ENCODE measurements around the gene ANKS1A. TPM values are rescaled to one million over a fixed set of nuclear protein-coding genes. Genes with fewer than 3 reads are reported as not detected.

ANKS1A gene
- polyA plus RNA-seq, 1 donor: 40.8 TPM

DNA sequence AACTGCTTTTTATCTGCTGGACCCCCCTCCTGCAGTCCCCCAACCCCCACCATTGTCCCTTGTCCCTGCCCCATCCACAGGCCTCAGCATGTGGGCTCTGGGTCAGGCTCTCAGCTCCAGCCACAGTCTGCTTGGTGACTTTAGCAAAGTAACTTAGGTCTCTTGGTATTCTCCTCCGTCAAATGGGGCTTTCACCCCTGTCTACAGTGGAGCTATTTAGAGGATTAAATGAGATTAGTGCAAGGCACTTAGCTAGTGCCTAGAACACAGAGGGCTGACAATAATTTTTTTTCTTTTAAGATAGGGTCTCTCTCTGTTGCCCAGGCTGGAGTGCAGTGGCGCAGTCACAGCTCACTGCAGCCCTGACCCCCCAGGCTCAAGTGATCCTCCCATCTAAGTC, 180.2 kb downstream of the ANKS1A start:
- no peak for DNase-seq (ENCODE audit: low read depth)

DNA sequence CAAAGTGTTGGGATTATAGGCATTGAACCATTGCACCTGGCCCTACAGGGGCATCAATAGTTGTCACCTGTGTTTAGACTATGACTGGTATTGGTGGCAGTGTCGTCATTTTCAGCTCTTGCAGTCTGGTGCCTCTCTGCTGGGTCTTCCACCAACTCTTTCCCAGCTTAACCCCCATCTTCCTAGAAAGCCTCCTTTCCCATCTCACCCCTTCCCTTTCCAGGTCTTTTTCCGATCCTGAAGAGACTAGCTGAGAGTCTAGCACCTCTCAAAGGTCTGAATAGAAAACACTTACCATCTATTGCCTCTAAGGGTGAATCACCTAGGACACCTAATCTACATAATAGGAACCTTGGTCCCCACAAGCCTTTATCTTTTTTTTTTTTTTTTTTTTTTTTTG, 181.1 kb downstream of the ANKS1A start:
- DNase-seq (ENCODE audit: low read depth): no peak

DNA sequence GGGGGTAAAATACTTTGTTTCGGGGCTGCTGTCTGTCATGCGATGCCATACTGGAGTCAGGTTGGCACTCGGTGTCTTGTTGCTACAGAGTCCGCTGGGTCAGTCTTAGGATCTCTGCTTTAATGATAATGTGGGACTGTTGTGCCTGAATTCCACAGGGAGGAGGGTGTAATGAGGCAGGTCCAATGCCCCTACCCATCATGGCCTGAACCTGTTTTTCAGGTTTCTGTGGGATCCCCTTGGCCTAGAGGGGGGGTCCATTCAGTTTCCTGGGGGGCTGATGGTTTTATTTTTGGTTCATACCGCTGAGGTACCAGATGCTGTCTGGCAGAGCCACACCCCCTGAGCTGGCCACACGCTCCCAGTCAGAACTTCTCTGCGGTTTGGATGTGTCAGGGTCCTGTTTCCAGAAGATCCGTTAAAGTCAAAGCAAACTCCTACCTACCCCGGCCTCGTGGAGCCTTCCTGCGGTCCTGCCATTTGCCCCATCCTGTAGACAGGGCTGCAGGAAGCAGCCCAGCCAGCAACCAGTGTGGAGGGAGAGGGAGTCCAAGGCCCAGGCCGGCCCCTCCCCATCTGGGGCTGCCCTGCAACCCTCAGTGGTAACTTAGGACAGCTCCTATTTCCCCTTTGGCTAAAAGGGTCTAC, 182.4 kb downstream of the ANKS1A start:
- no peak for DNase-seq (ENCODE audit: low read depth)

DNA sequence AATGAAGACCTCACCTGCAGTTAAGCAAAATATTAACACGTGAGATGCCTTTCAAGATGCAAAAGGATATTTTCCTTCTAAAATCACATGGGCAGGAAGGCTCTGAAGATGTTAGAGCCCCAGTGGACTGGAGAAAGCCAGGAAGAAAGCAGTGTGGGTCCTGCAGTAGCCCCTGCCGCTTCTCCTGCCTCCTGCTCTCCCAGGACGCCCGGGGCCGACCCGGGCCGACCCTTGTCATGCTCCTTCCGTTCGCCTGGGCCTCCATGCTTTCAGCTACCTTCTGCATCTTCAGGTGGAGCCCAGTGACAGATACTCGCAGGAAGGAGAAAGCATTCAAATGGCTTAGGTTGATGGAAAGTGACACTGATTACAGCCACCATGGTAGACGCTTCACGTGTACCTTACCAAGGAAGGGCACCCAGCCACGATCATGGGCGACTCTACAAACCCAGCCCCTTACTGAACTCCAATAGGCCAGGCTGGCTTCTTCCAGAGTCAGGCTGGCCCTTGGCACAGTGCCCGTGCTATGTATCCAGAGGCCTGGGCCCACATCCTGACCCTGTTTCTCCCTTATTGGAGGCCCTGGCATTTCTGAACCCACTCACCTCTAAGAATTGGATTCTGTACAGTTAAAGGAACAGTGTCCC, 183.1 kb downstream of the ANKS1A start:
- DNase-seq (ENCODE audit: low read depth): no peak

DNA sequence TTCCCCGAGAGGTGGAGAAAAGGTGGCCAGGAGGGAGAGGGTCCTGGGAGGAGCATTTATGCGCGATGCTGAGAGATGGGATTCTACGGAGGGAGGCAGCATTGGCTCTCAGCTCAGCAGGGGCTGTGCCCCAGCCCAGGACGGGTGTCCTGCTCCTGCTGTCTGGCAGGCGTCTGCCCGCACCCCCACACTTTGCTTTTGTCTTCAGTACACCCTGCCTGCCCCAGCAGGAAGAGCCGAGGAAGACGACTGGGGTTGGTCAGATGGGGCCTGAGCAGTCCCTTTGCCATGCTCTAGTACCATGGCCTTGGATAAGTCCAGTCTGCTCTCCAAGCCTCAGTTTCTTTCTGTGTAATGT, 183.6 kb downstream of the ANKS1A start:
- no peak for DNase-seq (ENCODE audit: low read depth)

DNA sequence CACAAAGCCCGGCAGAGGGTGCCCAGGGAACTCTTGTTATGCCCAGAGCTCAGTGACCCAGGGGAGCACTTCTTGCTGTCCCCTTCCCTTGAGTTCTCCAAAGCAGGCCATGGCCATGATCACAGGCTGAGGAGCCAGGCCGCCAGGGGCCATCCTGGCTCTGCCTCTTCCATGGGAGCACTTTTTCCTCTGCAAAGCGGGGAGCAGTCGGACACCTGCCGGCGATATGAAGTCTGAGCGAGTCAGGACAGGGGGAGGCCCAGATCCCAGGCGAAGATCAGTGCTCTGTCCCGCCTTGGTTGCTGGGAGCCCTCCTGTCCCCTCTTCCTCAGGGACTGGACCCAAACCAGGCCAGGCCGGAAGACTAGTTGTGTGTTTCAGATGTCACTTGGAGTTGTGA, 184.2 kb downstream of the ANKS1A start:
- no peak for DNase-seq (ENCODE audit: low read depth)

DNA sequence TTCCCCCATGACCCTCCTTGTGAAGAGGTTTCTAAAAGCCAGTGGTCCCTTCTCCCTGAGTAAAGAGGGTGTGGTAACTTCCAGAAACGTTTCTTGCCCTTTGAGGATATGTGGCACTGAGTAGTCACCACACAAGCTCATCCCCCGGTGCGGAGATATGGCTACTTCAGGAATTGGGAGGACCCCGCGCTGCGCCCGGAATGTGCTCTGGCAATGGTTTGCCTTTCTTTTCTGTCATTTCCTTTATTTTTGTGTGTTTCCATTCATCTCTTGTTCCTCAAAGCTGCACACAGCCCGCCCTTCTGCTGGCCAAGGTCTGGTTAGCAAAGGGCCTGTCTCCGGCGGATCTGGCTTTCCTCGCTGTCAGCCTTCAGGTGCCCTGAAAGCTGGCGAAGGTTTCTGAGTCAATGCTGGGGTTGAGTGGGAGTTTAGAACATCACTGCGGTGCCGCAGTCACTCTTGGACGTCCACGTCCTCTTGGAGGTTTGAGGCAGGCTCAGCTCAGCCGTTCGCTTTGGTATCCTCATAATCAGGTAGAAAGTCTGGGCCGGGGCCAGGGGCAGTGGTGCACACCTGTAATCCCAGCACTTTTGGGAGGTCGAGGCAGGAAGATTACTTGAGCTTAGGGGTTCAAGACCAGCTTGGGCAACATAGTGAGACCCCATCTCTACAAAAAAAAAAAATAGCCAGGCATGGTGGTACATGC, 184.9 kb downstream of the ANKS1A start:
- DNase-seq (ENCODE audit: low read depth): no peak

DNA sequence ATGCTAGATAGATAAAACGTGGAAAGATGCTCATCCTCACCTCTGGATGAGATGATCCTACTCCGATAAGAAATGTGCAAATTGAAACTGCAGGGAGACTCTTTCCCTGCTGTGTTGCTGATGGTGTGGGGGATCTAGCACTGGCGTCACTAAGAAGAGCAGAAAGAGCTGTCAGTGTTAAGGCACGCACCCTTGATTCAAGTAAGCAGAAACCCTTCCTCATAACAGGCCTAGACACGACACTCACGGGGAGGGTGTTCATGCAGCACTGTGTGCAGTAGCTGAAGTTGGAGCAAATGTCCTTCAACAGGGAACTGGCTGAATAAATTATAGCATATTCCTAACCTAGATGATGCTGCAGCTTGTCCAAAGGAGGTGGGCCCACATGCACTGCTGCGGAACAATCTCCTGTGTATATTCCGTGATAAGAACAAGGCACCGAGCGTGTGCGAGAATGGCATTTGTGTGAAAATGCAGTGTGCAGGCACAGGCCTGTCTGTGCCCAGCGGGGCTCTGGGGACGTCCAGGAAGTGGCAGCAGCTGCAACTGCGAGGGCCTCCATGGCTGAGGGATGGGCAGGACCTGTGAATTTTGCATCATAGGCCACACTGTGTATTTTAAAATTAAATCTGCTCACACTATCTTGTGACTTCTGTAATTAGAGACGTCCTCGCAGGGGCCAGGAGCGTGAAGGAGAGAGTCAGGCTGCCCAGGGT, 188.1 kb downstream of the ANKS1A start:
- no peak for DNase-seq (ENCODE audit: low read depth)

DNA sequence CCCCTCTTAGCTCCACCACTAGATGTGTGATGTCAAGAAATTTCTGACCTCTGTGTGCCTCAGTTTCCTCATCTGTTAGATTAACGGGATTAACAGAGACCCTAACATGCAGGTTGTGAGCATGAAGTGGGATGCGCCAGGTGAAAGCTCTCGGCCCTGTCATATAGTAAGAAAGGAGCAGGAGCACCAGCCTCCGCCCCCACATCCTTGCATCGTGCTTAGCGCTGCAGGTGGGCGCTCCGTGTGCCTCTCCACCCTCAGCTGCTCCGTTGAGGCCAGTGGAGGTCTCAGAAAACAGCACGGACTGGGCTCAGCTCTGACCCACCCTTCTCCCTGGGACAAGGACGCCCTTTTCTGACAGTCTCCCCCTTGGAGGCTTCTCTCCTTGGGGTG, 188.7 kb downstream of the ANKS1A start:
- DNase-seq (ENCODE audit: low read depth): no peak

DNA sequence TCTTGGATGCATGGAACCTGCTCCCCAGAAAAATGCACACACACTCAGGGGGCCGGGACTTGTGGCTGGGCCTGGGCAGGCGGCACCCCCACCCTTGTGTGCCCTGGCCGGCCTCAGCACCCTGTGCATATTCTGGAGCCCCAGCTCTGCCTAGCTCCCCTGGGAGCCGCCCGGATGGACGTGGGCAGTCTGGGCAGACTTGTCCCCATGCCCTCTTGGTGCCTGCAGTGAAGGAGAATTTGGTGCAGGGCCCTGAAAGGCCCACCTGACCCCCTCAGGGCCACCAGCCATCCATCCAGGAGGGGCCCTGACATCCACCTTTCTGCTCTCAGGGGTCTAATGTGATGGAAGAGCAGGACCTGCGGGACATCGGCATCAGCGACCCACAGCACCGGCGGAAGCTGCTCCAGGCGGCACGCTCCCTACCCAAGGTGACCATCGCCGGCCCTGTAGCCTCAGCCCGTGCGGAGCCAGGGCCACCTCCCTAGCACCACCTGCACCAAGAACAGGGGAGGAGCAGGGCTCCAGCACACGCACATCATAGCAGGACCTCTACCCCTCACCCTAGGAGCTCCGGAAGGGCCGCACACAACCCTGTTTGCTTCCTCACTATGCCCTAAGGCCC, 189.3 kb downstream of the ANKS1A start:
- DNase-seq (ENCODE audit: low read depth): no peak

DNA sequence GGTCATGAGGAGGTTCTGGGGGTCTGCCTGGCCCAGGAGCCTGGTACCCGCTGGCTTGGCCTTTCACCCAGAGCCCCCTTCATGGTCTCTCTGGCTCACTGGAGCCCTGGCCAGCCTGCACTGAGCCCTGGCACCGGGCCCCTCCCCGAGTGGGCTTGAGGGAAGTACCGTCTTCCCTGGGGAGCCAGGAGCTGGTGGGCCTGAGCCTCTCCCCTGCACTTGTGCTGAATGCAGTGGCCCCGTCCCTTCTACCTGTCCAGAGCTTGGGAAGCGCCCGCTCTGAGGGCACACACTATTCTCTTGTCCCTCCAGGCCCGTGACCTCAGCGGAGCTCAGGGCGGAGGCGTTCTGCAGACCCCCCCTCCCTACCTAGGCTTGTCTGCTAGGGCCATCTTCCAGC, 189.8 kb downstream of the ANKS1A start:
- DNase-seq (ENCODE audit: low read depth): no peak

DNA sequence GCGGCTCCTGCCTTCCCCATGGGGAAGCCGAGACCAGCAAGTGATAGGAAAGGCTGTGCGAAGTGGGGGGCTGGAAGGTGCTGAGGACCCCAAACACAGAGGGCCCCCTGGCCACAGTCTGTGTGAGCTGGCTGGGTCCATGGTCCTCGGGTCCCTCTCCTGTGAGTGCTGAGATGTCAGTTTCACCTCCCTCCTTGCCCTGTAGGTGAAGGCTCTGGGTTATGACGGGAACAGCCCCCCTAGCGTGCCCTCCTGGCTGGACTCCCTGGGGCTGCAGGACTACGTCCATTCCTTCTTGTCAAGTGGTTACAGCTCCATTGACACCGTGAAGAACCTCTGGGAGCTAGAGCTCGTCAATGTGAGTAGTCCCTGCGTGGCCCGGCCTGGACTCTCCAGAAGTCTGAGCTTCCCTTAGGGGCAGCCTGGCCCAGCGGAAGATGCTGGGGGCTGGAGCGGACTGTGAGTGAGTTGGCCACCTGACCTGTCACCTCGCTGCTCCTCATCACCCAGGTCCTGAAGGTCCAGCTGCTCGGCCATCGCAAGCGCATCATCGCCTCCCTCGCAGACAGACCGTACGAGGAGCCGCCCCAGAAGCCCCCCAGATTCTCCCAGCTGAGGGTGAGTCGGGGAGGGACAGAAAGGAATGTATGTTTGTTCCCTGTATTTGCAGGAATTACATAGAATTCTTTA, 190.4 kb downstream of the ANKS1A start:
- DNase-seq (ENCODE audit: low read depth): no peak

DNA sequence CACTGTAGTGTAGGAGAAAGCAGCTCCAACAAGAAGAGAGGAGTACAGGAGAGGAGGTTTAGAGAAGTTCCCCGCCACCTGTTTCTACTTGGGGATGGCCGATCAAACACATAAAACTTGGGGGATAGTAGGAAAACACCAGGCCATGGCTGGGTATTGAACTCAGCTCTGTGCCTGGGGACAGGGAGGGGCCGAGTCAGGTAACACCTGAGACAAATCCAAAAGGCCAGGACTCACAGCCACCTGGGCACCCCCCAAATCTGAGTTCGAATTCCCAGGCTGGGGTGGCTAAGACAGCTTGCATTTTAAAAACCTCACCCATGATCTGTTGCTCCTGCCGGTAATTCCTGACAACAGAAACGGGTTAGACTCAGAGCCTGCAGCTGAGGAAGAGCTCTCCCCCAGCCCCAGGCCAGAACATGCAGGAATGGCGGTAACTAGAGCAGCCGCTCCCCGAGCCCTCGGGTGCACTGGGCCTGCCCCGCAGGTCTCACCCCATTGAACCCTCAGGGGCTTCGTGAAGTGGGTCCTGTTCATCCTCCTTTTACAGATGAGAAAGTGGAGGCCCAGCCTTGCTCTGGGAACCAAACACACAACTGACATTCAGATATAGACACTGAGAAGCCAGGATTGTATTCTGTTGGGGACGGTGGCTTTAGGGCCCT, 191.1 kb downstream of the ANKS1A start:
- no peak for DNase-seq (ENCODE audit: low read depth)

DNA sequence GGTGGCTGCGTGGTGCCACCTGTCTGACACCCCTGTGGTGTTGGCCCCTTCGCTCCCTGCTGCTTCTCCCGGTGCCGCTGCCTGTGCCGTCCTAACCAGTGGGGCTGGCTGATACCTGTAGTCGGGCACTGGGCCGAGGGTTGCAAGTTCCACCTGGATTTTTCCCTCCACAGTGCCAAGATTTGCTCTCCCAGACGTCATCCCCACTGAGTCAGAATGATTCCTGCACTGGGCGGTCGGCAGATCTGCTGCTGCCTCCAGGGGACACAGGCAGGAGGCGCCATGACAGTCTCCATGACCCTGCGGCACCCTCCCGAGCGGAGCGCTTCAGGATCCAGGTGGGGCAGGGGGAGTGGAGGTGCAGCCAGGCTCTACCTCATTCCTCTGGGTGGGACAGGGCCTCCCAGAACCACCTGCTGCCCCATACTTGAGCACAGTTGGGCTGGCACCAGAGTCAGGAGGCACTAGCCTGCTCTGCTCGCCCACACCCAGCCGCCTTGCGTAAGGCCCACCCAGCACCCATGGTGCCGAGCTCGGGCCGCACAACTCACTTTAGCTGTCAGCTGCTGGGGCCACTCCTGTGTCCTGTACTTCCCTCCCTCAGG, 191.9 kb downstream of the ANKS1A start:
- DNase-seq (ENCODE audit: low read depth): no peak

DNA sequence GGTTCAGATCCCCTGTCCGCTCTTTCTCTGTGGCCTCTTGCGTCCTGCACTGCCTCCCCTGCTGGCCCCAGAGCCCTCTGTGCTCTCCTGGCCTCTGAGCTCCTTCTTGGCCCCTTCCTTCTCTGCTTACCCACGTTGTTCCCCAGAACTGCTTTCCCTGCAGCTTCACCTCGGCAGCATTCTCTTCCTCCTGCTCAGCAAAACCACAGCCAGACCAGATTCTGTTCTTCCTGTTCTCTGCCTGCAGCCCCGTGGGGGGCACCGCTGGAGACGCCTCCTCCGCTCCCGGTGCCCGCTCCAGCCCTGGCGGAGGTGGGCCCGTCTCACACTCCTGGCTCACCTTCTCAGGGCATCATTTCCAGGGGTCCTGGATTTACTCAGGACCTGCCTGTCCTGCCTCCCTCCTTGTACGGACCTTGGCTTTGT, 192.4 kb downstream of the ANKS1A start:
- DNase-seq (ENCODE audit: low read depth): no peak

DNA sequence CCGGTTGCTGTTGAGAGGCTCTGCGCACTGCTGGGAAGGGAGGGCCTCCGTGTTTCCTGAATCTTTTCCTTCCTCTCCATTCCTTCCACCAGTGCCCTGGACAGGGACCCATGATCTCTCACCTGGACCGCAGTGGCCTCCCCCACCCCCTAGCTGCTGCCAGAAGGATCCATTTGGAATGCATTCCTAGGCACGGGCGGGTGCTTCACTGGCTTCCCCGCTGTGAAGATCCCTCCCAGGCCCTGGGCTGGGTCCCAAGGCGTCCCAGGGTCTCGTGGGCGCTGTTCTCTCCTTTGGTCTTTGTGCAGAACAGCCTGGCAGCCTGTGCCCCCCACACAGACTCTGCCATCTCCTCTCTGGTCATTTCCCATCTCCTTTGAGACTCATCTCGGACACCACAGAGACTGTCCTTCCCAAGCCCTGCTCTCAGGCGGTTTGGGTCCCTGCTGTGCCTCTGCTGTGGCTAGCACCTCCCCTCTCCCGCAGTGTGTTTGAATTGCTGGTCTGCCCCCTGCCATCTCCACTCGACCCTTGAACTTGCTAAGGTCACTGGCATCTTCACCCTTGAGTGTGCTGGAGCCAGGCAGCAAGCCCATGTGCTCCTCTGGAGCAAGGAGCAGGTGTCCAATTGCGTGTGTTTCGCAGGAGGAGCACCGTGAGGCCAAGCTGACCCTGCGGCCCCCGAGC, 193.1 kb downstream of the ANKS1A start:
- DNase-seq (ENCODE audit: low read depth): no peak

DNA sequence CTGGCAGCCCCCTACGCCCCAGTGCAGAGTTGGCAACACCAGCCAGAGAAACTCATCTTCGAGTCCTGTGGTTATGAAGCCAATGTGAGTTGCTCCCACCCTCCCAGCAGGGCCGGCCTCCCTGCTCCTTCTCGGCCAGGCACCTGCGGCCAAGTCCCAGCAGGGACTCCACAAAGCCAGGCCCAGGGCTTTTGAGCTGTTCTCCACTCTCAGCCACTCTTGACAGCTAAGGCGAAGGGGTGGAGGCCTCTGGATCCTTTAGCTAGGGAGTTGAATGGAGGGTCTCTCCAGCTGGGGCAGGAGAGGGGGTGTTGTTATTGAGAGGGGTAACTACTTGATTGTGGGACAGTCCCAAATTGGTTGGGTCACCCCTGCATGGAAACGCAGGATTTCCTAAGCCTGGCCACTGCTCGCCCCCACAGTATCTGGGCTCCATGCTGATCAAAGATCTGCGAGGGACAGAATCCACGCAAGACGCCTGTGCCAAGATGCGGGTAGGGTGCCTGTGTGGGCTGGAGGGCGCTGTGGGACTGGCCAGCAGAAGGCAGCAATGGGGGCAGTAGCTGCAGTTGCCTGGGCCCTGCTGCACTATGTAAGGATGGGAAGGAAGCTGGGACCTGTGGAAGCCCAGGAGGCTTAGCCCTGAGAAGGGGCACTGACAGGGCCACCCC, 193.8 kb downstream of the ANKS1A start:
- no peak for DNase-seq (ENCODE audit: low read depth)

DNA sequence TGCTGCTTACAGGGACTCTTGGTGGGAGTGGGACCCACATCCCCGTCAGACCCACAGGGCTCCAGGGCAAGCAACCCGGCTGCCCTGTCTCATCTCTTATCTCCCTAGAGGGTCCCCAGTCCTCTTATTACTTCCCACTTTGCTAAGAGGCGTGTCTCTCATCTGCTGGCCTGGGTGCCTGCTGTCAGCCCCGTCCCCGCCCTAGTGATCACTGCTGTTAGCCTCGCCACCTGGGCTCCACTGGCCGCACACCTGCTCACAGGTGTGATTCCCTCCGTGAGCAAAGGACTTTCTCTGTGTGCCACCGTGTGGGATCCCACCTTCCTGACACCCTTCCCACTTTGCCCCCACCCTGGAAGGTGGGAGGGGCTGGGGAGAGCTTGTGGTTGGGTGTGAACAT, 194.5 kb downstream of the ANKS1A start:
- no peak for DNase-seq (ENCODE audit: low read depth)

DNA sequence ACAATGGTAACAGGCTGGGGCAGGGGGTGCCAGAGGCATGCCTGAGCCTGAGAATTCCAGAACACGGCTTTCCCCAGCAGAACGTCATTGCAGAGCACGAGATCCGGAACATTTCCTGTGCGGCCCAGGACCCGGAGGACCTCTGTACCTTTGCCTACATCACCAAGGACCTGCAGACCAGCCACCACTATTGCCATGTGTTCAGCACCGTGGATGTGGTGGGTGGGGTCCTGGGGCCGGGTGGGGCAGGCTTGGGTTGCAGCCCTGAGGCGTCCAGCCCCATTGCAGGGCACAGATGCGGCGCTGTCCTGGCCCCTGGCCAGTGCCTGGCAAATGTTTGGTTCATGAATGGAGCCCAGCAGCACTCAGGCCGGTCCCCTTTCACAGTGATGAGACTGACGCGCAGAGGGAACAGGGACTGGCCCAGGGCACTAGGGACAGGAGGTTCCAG, 195.0 kb downstream of the ANKS1A start:
- DNase-seq (ENCODE audit: low read depth): no peak
